Measurements from ENCODE around the gene HKDC1.

DNA sequence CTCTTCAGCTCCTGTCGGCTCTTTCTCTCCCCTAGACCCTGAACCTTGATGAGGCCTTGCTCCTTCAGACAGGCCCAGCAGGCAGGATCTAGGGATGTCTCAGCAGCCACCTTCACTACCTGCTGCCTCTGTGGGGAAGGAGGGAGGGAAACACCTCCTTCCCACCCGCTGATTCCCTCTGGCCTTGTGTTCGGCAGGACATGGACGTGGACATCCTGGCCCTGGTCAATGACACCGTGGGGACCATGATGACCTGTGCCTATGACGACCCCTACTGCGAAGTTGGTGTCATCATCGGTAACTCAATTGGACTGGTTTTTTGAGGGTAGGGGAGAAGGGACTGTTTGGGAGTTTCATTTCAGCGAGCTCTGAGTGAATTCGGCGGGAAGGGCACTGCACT is 20.3 kb downstream of the HKDC1 start:
- TF ChIP-seq, protein P1, sequence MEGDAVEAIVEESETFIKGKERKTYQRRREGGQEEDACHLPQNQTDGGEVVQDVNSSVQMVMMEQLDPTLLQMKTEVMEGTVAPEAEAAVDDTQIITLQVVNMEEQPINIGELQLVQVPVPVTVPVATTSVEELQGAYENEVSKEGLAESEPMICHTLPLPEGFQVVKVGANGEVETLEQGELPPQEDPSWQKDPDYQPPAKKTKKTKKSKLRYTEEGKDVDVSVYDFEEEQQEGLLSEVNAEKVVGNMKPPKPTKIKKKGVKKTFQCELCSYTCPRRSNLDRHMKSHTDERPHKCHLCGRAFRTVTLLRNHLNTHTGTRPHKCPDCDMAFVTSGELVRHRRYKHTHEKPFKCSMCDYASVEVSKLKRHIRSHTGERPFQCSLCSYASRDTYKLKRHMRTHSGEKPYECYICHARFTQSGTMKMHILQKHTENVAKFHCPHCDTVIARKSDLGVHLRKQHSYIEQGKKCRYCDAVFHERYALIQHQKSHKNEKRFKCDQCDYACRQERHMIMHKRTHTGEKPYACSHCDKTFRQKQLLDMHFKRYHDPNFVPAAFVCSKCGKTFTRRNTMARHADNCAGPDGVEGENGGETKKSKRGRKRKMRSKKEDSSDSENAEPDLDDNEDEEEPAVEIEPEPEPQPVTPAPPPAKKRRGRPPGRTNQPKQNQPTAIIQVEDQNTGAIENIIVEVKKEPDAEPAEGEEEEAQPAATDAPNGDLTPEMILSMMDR (IDR thresholded peaks at IDR 0.05): no peak
- no peak for TF ChIP-seq POLR2AphosphoS5 (IDR thresholded peaks at IDR 0.05)

All from esophagus muscularis mucosa (tissue), 3 donors.